Thoracic aorta (tissue), 2 donors: Measurements from ENCODE around the gene FAM83G. TPM values are rescaled to one million over a fixed set of nuclear protein-coding genes. Genes with fewer than 3 reads are reported as not detected.
"Not testable (repeated sequence)": the region's sequence is repeated elsewhere in the genome, so short reads cannot be mapped to it uniquely, and the experiment has no call there.

Experiments used
- ATAC-seq: fragments of 150-250 bp; one replicate; pipeline ENCODE4 v1.8.0; 2017; ENCODE audit warnings: low read depth; ENCODE audit not compliant: insufficient number of reproducible peaks, low FRiP score
- DNase-seq: peaks from one replicate; pipeline ENCODE4 v3.0.0-alpha.2; 2020; ENCODE audit warnings: low spot score
- H3K27ac ChIP-seq, 2 donors: fragments of 200-600 bp; sonication (generic); 1 replicate in 1 of 2; 2 replicates in 1 of 2; pipeline ENCODE4 v1.5.1; 2016; ENCODE audit warnings: mild to moderate bottlenecking in 2 of 2, moderate library complexity in 2 of 2
- H3K27me3 ChIP-seq: fragments of 200-600 bp; sonication (generic); replicated peaks from 2 replicates; pipeline ENCODE4 v1.6.0; 2016; ENCODE audit warnings: mild to moderate bottlenecking; ENCODE audit not compliant: insufficient read depth
- H3K36me3 ChIP-seq: fragments of 200-600 bp; sonication (generic); one replicate; pipeline ENCODE4 v1.5.1; 2016
- H3K4me1 ChIP-seq, 2 donors: fragments of 200-600 bp; sonication (generic); 1 replicate in 1 of 2; 2 replicates in 1 of 2; pipeline versions ENCODE4 v1.5.1 to v1.6.0; 2016; ENCODE audit warnings: low read depth in 2 of 2, mild to moderate bottlenecking in 1 of 2; ENCODE audit not compliant: control insufficient read depth in 1 of 2
- H3K4me3 ChIP-seq: fragments of 200-600 bp; sonication (generic); 2 replicates; pipeline ENCODE4 v1.5.1; 2016; ENCODE audit warnings: mild to moderate bottlenecking
- H3K9me3 ChIP-seq: fragments of 200-600 bp; sonication (generic); 2 replicates; pipeline ENCODE4 v1.5.1; 2016
- total RNA-seq, 2 donors: library from RNA; depleted of rRNA; stranded (reverse); fragments of >200 nt; gene quantifications; one replicate each; pipeline versions ENCODE4 v1.1.0 to v1.2.3, GENCODE V29; 2016
- TF ChIP-seq, protein P1 (sequence below): fragments of 200-600 bp; sonication (generic); IDR thresholded peaks from one replicate; pipeline ENCODE4 v1.5.1; 2019; ENCODE audit warnings: antibody characterized with exemption

The FAM83G gene
- total RNA-seq, 2 donors from 2014 or later: 10.8 to 19.8 TPM

DNA sequence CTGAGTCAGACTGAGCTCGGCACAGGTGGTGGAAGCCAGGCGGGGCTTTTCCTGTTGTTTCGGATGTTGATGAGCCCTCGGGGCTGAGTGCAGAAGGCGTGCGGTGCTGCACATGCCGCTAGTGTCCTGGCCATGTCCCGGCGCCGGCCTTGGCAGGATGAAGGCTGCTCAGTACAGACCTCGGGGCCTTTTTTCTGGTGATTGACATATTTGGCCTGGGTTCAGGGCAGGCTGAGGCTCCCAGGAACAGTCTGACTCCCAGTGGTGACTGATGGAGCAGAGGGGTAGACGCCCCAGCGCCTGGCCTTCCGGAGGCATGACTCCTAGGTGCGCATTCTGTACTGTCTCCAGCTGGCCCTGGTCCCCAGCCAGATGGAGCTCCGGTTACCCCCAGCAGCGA is 33.4 kb upstream of the FAM83G start:
- not testable (repeated sequence) for DNase-seq, H3K36me3 ChIP-seq, ATAC-seq, H3K27me3 ChIP-seq, H3K4me1 ChIP-seq, H3K9me3 ChIP-seq, H3K27ac ChIP-seq, H3K4me3 ChIP-seq

GRCh38 chr17:19037547-19037946 is 33.0 kb upstream of the FAM83G start:
- not testable (repeated sequence) for H3K4me3 ChIP-seq, ATAC-seq, H3K27me3 ChIP-seq, H3K9me3 ChIP-seq, H3K27ac ChIP-seq, H3K4me1 ChIP-seq, DNase-seq, H3K36me3 ChIP-seq

DNA sequence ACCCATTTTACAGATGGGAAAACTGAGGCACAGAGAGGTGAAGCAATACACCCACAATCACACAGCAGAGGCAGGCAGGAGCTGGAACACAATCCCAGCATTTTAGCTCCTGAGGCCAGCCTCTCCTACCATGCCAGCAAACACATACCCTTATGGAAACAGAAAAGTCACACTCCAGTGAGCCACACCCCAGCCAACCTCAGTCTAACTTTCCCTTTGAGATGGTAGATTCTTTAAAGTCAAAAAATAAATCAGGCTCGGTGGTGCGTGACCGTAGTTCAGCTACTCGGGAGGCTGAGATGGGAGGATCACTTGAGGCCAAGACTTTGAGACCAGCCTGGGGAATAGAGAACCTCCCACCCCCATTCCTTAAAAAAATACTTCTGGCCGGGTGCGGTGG is 31.6 kb upstream of the FAM83G start:
- not testable (repeated sequence) for H3K4me3 ChIP-seq, H3K4me1 ChIP-seq, H3K9me3 ChIP-seq, DNase-seq, H3K27me3 ChIP-seq, ATAC-seq, H3K36me3 ChIP-seq, H3K27ac ChIP-seq

DNA sequence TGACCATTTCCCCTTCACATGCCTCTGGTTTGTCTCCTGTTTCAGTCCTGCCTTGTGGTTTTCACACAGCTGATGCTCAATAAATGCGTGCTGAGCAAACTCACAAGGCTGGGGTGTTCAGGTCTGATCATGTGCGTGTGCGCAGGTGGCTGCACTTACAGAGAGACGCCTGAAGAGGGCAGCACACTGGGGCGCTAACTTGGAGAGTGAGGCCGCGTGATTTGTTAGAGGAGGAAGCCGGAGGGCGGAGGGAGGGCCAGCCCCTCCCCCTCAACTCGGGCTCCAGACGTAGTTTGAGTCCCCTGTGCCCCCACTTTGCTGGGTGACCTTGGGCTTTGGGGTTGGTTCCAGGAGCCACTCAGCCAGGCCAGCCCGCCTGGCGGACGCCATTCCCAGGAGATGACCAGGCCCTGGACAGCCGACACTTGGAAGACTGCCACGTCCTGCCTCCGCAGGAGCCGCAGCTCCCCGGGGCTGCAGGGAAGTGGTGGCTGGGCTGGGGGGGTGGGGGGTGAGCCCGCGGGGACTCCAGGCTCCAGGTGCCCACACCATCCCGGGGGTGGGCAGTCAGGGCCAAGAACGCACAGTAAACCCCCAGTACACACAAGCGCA is 27.9 kb upstream of the FAM83G start:
- H3K4me3 ChIP-seq, H3K27me3 ChIP-seq, H3K4me1 ChIP-seq, H3K9me3 ChIP-seq, H3K36me3 ChIP-seq, H3K27ac ChIP-seq, DNase-seq: not testable (repeated sequence)
- ATAC-seq: peak; percentile 71

- TF ChIP-seq, protein P1, sequence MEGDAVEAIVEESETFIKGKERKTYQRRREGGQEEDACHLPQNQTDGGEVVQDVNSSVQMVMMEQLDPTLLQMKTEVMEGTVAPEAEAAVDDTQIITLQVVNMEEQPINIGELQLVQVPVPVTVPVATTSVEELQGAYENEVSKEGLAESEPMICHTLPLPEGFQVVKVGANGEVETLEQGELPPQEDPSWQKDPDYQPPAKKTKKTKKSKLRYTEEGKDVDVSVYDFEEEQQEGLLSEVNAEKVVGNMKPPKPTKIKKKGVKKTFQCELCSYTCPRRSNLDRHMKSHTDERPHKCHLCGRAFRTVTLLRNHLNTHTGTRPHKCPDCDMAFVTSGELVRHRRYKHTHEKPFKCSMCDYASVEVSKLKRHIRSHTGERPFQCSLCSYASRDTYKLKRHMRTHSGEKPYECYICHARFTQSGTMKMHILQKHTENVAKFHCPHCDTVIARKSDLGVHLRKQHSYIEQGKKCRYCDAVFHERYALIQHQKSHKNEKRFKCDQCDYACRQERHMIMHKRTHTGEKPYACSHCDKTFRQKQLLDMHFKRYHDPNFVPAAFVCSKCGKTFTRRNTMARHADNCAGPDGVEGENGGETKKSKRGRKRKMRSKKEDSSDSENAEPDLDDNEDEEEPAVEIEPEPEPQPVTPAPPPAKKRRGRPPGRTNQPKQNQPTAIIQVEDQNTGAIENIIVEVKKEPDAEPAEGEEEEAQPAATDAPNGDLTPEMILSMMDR: peak; percentile 40
- not testable (repeated sequence) for H3K27me3 ChIP-seq, H3K9me3 ChIP-seq, H3K36me3 ChIP-seq, H3K4me1 ChIP-seq, H3K27ac ChIP-seq, H3K4me3 ChIP-seq
- peak; percentile 1 for DNase-seq
- ATAC-seq: peak; percentile 61
These were observed 27.2 kb upstream of the FAM83G start for GRCh38 chr17:19031729-19032128.

DNA sequence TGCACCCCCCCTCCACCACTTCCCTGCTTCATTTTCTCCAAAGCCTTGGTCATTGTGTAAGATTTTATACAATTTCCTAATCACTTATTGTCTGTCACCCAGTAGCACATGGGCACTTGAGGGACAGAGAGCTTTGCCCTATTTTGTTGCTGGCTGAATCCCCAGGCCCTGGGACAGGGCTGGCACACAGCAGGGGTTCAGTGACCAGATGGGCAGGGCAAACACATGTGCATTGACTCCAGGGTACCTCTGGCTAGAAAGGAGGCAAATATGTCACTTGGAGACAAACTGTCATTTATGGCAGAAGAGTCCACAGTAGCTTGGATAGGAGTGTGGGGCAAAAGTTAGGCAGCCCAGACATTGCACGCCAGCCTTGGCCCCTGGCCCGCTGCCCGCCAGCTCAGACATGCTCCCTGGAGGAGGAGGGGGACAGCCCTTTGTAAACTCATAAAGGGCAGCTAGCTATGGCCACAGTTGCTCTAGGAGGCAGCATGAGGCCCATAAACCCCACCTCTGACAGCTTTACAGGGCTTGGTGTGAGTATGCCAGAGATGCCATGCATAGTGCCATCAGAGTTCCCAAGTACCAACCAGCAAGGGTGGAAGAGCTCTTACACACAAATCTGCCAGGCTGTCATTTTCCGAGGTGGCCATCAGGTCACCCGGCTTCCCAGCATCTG is 26.3 kb upstream of the FAM83G start:
- not testable (repeated sequence) for H3K9me3 ChIP-seq, H3K4me3 ChIP-seq, DNase-seq, H3K27me3 ChIP-seq, H3K27ac ChIP-seq, ATAC-seq, H3K36me3 ChIP-seq, H3K4me1 ChIP-seq

- DNase-seq, H3K36me3 ChIP-seq, H3K27ac ChIP-seq, H3K9me3 ChIP-seq, H3K27me3 ChIP-seq, ATAC-seq, H3K4me1 ChIP-seq, H3K4me3 ChIP-seq: not testable (repeated sequence)
These were observed 25.2 kb upstream of the FAM83G start for GRCh38 chr17:19029740-19030139.

- DNase-seq, H3K4me1 ChIP-seq, H3K9me3 ChIP-seq, H3K36me3 ChIP-seq, ATAC-seq, H3K27me3 ChIP-seq, H3K27ac ChIP-seq, H3K4me3 ChIP-seq: not testable (repeated sequence)
These were observed 24.1 kb upstream of the FAM83G start for GRCh38 chr17:19028671-19029070.
